Vagina (tissue), 2 donors: ENCODE data around the gene HDAC8. TPM values are rescaled to one million over a fixed set of nuclear protein-coding genes. Genes with fewer than 3 reads are reported as not detected.

ENCODE experiments used
- DNase-seq, 2 donors: peaks; one replicate each; pipeline ENCODE4 v3.0.0-alpha.2; 2017; ENCODE audit errors: extremely low spot score in 2 of 2
- H3K27ac ChIP-seq: fragments of 200-600 bp; sonication (generic); one replicate; pipeline ENCODE4 v1.5.1; 2019
- H3K27me3 ChIP-seq: fragments of 200-600 bp; sonication (generic); one replicate; pipeline ENCODE4 v1.5.1; 2019
- H3K36me3 ChIP-seq, 2 donors: fragments of 200-600 bp; sonication (generic); one replicate each; pipeline ENCODE4 v1.5.1; 2017 to 2019
- H3K4me1 ChIP-seq: fragments of 200-600 bp; sonication (generic); one replicate; pipeline ENCODE4 v1.5.1; 2019
- H3K4me3 ChIP-seq, 2 donors: fragments of 200-600 bp; sonication (generic); 1 replicate in 1 of 2; 2 replicates in 1 of 2; pipeline ENCODE4 v1.5.1; 2016 to 2019
- H3K9me3 ChIP-seq: fragments of 200-600 bp; sonication (generic); one replicate; pipeline ENCODE4 v1.5.1; 2019
- CTCF ChIP-seq, 3 experiments: fragments of 450-650 bp in 2 of 3; fragments of 200-600 bp in 1 of 3; sonication (generic) in 1 of 3; IDR thresholded peaks; one replicate each; pipeline ENCODE4 v1.5.1; 2017 to 2019; ENCODE audit warnings: antibody characterized with exemption in 3 of 3, mild to moderate bottlenecking in 2 of 3, moderate library complexity in 2 of 3
- POLR2A ChIP-seq, 2 donors: fragments of 450-650 bp; IDR thresholded peaks; one replicate each; pipeline ENCODE4 v1.6.1; 2017; ENCODE audit warnings: antibody characterized with exemption in 2 of 2, mild to moderate bottlenecking in 2 of 2, moderate library complexity in 2 of 2
- POLR2AphosphoS5 ChIP-seq, 2 donors: sonication (generic); formaldehyde crosslinking; IDR thresholded peaks; one replicate each; pipeline ENCODE4 v1.9.0; 2017; ENCODE audit warnings: antibody characterized with exemption in 2 of 2, mild to moderate bottlenecking in 2 of 2, low read depth in 1 of 2; ENCODE audit not compliant: insufficient read depth in 1 of 2
- intact Hi-C: fragments of 100-400 bp; cut with DNase I; formaldehyde crosslinking; loops from one replicate; pipeline ENCODE4 v1.15.1; 2023
- total RNA-seq: library from RNA; depleted of rRNA; stranded (reverse); fragments of >200 nt; gene quantifications from one replicate; pipeline ENCODE4 v1.2.3, GENCODE V29; 2016

The HDAC8 gene
- 33.4 TPM for total RNA-seq

- H3K36me3 ChIP-seq = no peaks in the 10 kb centered on the region
- no peak for DNase-seq
- peaks cover 5% of the 10 kb centered on the region for H3K4me1 ChIP-seq
- intact Hi-C loops = no loop called here
- peak within 1 kb of the TSS; percentile 60 for H3K27ac ChIP-seq
- no peaks in the 10 kb centered on the region for H3K9me3 ChIP-seq
- H3K27me3 ChIP-seq = no peaks in the 10 kb centered on the region
- peak within 1 kb of the TSS; percentile 55 to 61 for H3K4me3 ChIP-seq
- TF ChIP-seq CTCF (IDR thresholded peaks at IDR 0.05) (no peak), POLR2A (IDR thresholded peaks at IDR 0.05) (no peak), POLR2AphosphoS5 (IDR thresholded peaks at IDR 0.05; ENCODE audit: insufficient read depth in 1 of 2, low read depth in 1 of 2) (peak in 1 of 2 donors; percentile 14)
These were observed at the start of gene HDAC8 for GRCh38 chrX:72572248-72573157. Gene HDAC8 (minus strand): TSS chrX:72572843. CDS start chrX:72572761, 82 bp downstream.

- Histone ChIP-seq H3K27ac (peak overlapping the region; percentile 20), H3K9me3 (no peaks in the 10 kb centered on the region), H3K4me1 (no peaks in the 10 kb centered on the region), H3K36me3 (no peaks in the 10 kb centered on the region), H3K27me3 (no peaks in the 10 kb centered on the region), H3K4me3 (no peak overlapping the region)
- intact Hi-C loops = no loop called here
- DNase-seq = no peak
- no peak for TF ChIP-seq POLR2AphosphoS5 (IDR thresholded peaks at IDR 0.05; ENCODE audit: insufficient read depth in 1 of 2, low read depth in 1 of 2)
- no peak for TF ChIP-seq POLR2A (IDR thresholded peaks at IDR 0.05)
- no peak for TF ChIP-seq CTCF (IDR thresholded peaks at IDR 0.05)
These were observed 49.2 kb upstream of the HDAC8 start for GRCh38 chrX:72621625-72622485.

- Histone ChIP-seq H3K27me3 (no peaks in the 10 kb centered on the region), H3K4me3 (no peak overlapping the region), H3K4me1 (no peaks in the 10 kb centered on the region), H3K27ac (peak overlapping the region; percentile 20), H3K36me3 (no peaks in the 10 kb centered on the region), H3K9me3 (no peaks in the 10 kb centered on the region)
- DNase-seq = no peak
- intact Hi-C loops = no loop called here
- no peak for TF ChIP-seq POLR2AphosphoS5 (IDR thresholded peaks at IDR 0.05; ENCODE audit: insufficient read depth in 1 of 2, low read depth in 1 of 2)
- TF ChIP-seq POLR2A (IDR thresholded peaks at IDR 0.05) = no peak
- no peak for TF ChIP-seq CTCF (IDR thresholded peaks at IDR 0.05)
These were observed 48.5 kb upstream of the HDAC8 start for GRCh38 chrX:72621163-72621562.

GRCh38 chrX:72620550-72621145 is 48.0 kb upstream of the HDAC8 start:
- TF ChIP-seq POLR2AphosphoS5 (IDR thresholded peaks at IDR 0.05; ENCODE audit: insufficient read depth in 1 of 2, low read depth in 1 of 2) (peak in 1 of 2 donors; percentile 64), CTCF (IDR thresholded peaks at IDR 0.05) (no peak)
- peak in 1 of 2 donors; percentile 89 for DNase-seq
- Histone ChIP-seq H3K4me3 (no peak overlapping the region), H3K36me3 (no peaks in the 10 kb centered on the region), H3K9me3 (no peaks in the 10 kb centered on the region), H3K27me3 (no peaks in the 10 kb centered on the region), H3K4me1 (no peaks in the 10 kb centered on the region), H3K27ac (peak overlapping the region; percentile 20)
- intact Hi-C loops = no loop called here
